Effector CD8-positive, alpha-beta T cell (primary cell): ENCODE data around the gene TMEM52.

Experiments used
- DNase-seq: peaks from one replicate; lab custom pipeline; 2025; lab: John Stamatoyannopoulos, UW
- total RNA-seq, 4 experiments: gene quantifications; one replicate each; lab custom pipeline; 2026; lab: John Stamatoyannopoulos, UW

TMEM52 gene
- 0 to 0.29 (median 0.17) reads per million in 4 experiments for total RNA-seq

DNA sequence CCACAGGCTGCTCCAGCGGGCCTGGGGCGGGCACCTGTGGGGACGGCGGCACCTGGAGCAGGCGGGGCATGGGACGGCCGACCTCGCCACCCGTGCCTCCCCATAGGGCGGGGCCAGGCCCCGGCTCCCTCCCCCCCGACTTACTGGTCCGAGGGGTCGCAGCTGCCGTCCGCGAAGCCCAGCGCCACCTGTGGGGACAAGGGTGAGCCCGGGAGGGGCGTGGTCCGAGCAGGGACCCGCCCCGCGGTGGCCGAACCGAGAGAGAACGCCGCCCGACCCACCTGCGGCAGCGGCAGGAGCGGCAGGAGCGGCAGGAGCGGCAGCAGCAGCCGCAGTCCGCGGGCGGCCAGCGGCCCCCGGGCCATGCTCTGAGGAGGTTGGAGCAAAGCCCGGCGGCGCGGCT is at the start of gene TMEM52:
TSS of gene TMEM52 (minus strand) at position 379 of the 403 bp plus-strand sequence. CDS start at position 365, 14 bp downstream.
- peak; percentile 61 for DNase-seq

DNA sequence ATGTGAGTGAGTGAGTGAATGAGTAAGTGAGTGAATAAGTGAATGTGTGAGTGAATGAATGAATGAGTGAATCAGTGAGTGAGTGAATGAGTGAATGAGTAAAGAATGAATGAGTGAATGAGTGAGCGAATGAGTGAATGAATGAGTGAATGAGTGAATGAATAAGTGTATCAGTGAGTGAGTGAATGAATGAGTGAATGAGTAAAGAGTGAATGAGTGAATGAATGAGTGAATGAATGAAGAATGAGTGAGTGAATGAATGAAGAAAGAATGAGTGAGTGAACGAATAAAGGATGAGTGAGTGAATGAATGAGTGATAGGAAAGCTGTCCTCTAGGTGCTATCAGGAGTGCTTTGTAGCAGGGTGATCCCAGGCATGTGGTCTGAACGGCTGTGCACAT is 48.8 kb upstream of the TMEM52 start:
- DNase-seq, result no peak

DNA sequence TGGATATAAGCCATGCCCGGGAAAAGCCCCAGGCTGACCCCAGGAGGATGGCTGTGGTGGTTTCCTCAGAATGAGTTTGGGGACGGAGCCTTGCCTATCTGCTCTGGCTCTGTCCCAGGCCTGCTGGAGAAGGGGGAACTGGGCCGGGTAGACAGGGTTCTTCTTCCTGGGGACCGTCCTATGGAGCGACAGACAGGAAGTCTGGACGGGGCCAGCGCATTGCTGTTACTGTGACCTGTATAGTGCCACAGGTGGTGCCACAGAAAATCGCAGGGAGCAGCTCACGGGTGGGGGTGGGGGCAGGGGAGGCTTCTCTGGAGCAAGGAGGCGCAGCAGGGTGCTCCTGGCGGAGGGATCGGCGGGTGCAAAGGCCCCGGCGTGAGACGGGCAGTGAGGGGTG is 48.1 kb upstream of the TMEM52 start:
- no peak for DNase-seq

DNA sequence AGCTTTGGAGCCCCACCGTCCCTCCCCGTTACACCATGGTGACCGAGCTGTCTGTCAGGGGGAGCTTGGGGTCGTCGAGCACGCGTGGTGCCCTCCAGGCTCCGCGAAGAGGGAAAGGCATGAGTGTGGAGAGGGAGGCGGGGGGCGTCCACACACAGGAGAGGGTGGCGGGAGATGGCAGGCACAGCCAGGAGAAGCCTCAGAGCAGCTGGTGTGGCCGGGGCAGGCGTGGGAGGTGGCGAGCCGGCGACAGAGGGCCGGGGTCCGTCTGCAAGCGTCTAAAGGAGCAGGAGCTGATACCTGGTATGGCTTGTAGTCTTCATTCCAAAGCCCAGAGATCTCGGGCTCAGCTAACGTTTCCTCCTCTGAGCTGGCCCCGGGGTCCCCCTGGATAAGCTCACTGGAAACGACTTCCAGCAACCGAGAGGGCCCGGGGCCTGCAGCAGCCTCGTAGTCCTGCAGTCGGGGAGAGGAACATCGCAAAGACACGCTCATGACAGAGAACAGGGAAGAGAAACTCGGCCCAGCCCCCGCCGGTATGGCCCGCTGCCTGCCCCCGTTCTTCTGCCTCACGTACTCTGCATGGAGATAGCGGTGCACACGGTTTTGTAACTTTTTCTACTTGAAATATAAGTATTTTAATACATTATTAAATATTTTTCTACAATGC is 47.1 kb upstream of the TMEM52 start:
- no peak for DNase-seq

DNA sequence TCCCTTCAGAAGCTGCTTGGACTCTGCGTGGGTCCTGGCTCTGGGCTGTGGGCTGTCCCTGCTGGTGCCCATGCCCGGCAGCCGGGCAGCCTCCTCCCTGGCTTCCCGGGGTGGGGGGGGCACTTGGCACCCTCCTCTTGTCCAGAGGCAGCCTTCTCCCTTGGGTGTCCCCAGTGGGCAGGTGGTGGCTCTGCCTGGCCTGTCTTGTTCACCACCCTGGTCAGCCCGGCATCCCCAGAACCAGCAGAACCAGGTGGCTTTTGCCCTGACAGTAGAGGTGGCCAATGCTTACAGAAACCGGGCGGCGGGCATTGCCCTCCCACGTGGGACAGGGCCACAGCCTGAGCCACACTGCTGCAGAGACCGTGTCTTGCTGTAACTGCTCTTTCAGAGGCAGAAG is 46.5 kb upstream of the TMEM52 start:
- DNase-seq, result no peak

DNA sequence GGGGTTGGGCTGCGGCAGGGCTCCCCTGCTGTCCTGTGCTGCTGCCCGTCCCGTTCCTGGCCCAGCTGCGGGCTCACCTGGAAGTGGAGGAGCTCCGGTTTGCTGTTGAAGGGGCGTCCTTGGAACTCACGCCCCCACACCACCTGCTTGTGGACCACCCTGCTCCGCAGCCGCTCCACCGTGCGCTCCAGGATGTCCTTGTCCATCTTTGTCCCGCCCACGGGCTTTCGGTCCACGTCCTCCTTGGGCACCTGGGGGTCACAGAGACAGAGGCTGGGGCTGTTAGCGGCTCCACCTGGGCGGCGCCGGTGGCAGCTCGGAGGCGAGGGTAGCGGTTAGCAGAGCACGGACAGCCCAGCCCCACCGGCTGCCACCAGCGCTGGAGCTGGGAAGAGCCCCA is 45.7 kb upstream of the TMEM52 start:
- no peak for DNase-seq

DNA sequence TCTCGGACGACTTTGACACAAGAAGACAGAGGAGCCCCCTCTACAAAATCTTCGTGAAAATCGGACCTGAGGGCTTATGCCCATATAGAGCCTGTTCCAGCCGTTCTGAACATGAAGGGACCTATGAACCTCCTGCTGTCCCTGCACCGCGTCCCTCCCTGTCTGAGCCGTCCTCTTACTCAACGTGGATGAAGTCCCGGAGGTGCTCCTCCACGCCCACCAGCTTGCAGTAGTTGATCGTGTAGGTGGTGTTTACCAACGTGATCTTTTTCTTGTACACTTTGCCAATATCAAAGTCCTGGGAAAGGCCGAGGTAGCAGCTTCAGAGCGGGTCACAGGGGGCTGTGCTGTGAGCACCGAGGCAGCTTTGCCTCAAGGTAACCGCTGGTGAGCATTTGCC is 44.5 kb upstream of the TMEM52 start:
- no peak for DNase-seq

DNA sequence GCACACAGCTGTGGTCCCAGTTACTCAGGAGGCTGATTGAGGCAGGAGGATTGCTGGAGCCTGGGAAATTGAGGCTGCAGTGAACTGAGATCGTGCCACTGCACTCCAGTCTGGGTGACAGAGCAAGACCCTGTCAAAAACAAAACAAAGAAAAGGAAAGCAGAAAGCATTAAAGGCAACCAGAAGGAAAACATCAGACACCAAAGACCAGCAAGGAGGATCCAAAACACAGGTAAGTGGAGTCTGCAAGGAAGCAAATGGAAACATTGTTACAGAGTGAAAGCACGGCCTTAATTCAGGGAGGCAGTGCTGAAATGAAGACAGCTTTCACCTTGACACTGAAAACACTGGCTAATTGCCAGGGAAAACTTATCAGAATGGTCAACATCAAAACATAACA is 43.7 kb upstream of the TMEM52 start:
- no peak for DNase-seq

DNA sequence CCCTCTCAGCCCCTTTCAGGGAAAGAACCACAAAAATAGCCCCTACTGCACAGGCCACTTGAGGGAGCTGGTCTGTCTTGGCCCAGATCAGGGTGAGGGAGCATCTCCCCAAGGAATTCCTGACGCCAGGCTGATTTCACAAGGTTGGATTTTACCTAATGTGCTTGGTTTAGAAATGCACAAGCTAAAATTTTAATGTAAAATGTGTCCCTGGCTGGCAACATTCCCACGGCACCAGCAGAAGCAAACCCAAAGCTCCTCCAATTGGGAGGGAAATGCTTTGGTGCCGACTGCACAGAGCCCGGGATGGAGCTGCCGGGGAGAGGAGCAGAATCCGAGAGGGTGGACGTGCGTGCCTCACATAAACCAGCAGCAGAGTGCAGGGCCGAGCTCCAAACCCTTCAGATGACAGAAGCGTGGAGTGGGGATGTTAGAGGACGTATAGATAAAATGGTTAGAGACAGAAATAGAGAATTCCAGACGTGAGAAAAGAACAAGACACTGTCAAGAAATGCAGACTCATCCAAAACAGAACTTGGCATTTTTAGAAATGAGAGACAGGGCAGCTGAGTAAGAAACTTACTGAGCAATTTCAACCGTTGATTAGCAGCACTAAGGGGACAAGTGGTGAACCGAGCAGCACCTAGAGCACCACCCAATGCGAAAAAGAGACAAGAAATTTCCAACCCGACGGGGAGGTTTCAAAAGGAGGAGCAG is 41.6 kb upstream of the TMEM52 start:
- DNase-seq, result no peak

DNA sequence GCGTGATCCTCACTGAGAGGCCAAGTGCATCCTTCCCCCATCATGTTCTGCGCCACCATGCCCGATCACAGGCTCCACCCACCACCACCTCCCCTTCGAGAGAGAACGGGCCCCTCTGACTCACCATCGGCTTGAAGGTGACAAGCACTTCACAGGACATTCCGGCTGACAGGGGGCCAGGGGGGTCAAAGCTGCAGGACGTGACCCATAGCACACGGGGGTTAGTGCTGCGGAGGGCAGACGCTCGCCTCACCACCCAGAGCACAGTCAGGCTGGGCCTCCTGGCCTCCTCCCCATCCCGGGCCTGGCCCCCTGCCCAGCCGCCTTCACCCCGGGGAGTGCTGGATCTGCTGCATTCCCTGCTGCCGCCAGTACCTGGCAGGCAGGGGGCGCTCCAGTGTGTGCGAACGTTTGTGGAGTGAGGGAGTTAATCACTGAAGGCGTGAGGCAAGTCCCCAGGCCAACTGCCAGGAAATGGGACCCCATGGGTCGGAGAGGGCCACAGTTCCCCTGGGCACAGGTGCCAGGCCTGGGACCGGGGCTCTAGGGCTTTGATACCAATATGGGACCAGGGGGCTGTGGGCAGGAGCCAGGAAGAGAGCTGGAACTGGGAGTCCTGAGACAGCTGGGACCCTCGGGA is 40.9 kb upstream of the TMEM52 start:
- peak; percentile 36 for DNase-seq

DNA sequence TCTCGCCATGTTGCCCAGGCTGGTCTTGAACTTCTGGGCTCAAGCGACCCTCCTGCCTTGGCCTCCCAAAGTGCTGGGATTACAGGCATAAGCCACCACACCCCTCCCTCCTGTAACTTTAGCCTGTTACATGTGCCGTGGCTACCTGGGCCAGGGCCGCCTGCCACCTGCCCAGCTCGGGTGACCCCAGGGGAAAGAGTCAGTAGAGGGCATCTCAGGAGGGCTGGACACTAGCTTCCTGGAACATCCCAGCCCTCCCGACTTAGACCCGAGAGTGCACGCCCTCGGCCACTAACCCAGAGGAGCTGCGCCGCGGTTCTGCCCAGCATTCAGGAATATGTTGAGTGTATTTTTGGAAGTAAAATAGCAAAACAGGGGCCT is 40.4 kb upstream of the TMEM52 start:
- DNase-seq, result no peak

DNA sequence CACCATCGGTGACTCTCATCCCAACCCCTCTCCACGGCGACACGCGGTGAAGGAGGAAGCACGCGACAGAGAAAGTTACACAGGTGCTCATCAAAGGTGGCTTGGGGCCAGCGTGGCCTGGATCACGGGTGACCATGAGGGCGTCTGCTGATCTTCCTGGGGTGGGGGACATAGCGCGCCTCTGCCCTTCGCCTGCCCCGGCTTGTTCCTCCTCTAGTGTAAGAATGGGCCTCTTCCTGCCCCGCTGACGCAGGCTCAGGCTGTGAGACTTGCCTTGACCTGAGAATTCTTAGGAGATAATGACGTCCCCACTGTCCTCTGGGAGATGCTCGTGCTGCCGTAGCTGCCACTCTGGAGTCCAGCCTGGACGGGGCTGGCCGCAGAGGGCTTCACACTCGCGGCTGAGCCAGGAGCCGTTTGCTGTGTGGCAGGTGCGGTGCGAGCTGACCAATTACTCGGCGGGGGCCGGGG is 39.0 kb upstream of the TMEM52 start:
- DNase-seq, result no peak

DNA sequence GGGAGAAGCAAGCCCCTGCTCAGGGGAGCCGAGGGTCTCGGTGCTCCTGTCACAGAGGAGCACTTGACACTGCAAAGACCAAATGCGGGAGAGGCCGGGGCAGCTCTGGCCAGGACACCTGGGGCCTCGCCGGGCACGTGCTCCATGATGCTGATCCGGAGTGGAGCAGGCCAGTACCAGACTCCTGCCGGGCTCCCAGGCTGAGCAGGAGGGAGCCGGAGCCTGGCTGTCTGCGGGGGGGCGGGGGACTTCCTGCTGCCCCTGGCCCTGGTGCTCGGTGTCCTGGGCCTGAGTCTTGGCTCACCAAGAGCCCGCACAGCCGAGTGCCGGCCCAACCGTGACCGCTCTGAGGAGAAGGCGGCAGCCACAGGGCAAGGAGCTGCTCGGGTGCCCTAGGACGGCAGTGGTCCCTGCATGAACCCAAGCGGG is 38.5 kb upstream of the TMEM52 start:
- DNase-seq, result no peak

DNA sequence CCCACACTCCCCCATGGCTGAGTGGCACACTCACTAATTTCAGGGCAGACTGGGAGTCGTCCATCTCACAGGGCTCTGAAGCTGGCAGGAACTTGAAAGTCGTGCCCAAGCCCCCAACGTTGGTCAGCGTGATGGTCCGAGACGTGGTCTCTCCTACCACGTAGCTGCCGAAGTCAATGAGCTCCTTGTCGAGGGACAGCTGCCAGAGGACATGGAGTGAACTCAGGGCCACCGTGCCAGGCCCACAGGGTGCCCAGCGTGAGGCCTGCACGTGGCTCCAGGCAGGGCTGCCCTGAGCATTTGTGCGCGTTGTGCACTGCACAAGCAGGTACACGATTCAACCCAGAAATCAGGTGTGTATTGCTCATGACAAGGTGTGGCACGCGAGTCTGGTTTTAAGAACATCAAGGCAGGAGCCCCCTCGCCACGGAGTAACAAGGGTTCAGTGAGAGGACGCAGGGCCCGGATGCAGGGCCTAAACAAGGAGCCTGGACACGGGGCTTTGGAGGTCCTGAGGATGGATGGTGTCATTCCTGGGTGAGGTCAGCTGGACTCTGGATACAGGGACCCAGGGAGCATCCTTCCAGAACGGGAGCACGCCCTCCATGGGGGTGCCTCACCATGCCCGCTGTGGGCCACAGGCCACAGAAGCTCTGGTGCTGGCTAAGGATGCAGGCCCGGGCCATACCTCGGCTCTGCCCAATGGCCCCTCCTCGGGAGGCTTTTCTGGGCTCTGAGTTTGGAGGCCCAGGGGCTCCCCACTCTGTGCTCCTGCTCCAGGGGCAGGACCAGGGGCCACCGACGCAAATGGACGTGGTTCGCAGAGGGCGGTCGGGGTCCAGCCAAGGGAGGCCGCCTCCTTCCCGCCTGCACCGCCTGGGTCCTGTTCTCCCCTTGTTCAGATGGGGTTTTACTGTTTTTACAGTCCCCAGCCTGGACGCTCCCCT is 37.8 kb upstream of the TMEM52 start:
- DNase-seq, result no peak

DNA sequence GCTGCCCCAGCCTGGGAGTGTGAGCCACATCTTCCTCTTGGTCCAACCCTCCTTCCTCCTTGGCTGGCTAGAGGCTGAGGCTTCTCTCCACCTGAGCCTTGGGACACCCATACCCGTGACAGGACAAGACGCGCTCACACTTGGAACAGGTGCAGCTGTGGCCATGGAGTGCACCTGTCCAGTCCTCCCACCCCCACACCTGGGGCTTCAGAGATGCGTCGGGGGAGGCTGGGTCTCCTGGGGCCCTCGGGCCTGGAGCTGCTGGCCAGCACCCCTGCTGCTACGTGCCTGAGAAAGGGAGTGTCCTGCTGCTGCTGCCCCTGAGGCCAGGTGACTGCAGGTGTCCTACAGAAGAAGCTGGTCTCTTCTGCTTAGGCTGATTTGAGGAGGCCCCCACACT is 37.0 kb upstream of the TMEM52 start:
- no peak for DNase-seq

DNA sequence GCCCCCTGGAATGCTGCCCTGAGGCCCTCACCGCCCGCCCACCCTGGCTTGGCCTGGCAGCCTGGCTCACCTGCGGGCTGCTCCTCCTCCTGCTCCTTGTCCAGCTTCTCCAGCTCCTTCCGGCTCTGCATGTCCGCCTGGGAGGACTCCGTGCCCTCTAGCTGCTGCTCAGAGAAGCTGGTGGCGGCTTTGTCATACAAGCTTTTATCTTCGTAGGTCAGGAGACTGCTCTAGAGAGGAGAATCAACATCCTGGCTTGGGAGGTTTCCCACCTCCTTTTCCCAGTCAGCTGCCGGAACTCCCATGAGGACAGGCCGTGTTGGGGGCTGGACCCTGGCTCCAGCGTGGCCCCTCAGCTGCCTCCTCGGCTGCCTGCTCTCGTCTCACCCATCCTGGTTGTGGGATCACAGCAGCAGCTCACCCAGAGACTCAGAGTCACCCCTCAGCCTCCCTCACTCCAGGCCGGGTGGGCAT is 36.6 kb upstream of the TMEM52 start:
- no peak for DNase-seq

DNA sequence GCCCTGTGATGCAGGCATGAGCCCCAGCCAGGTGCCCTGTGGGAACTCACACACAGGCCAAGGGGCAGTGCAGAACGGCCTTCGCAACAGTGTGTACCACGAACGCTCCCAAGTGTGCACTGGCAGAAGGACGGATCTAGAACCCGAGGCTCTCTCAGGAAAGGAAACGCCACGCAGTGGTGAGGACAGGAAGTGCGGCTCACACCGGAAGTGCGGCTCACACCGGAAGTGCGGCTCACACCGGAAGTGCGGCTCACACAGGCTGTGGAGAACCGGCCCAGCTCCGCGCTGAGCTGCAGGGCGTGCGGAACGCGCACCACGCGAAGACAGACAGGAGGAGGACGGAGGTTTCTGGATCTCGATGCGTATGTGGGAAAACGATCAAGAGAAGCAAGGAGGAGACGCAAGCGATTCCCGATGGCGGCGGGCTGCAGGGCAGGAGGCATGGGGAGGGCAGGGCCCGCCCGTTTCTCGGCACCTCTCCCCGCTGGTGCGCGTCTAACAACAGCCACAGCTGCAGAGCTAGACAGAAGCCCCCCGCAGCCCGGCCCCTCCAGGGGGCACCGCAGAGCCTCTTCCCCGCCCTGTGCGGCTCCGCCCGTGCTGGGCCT is 35.9 kb upstream of the TMEM52 start:
- DNase-seq, result no peak

DNA sequence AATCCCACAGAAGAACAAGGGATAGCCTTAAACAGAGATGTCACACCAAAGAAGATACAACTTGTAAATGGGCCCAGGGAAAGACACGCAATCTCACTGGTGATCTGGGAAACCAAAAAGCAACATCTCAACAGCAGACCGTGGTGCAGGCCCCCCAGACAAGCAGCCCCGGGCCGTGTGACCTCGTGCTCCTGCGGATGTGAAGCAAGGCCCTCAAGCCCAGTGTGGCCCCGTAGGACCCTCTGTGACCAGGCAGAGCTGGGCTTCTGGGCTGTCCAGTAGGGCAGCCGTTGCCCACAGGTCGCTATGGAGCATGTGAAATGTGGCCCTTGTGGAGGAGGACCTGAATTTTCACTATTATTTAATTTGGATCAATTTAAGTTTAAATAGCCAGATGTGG is 34.9 kb upstream of the TMEM52 start:
- no peak for DNase-seq

DNA sequence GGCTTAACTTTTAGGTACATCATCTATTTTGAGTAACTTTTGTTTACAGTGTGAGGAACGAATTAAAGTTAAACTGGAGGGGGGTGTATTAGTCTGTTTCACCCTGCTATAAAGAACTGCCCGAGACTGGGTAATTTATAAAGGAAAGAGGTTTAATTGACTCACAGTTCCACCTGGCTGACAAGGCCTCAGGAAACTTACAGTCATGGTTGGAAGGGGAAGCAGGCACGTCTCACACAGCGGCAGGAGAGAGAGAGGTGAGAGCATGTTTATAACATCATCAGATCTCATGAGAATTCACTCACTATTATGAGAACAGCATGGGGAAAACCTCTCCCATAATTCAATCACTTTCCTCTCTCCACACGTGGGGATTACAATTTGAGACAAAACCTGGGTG is 31.9 kb upstream of the TMEM52 start:
- no peak for DNase-seq

DNA sequence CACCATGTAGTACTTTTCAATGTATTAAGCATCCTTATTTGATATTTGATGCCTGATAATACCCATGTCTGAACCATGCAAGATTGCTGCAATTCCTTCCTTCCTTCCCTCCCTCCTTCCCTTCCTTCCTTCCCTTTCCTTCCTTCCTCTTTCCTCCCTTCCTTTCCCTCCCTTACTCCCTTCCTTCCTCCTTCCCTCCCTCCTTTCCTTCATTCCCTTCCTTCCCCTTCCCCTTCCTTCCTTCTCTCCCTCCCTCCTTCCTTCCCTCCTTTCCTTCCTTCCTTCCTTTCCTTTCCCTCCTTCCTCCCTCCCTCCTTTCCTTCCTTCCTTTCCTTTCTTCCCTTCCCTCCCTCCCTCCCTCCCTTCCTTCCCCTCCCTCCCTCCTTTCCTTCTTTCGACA is 29.7 kb upstream of the TMEM52 start:
- no peak for DNase-seq

DNA sequence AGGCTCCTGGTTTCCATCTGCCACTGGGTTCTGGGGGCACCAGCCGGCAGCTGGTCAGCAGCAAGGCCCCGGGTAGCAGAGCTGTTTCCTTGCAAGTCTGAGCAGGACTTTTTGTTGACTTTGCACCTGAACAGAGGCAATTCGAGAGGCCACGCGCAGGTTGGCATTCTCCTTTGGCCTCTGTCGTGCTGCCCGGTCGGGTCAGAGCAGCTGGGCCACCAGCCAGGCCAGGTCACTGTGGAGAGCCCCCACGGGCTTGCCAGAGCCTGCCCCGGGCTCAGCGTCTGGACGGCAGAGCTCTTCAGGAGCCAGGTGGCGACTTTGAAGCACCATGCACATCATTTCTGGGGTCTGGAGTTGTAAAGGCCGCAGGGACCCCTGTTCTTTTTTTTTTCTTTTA is 28.4 kb upstream of the TMEM52 start:
- no peak for DNase-seq
